Stimulated activated CD8-positive, alpha-beta memory T cell treated with anti-CD3 and anti-CD28 coated beads, Interleukin-4, amount 100 ng/mL, for 24 hours (primary cell): ENCODE results near the gene MUC5B.

Experiments
- DNase-seq: peaks from one replicate; pipeline ENCODE4 v3.0.0-alpha.2; 2020; ENCODE audit warnings: low read depth

Gene MUC5B

DNA sequence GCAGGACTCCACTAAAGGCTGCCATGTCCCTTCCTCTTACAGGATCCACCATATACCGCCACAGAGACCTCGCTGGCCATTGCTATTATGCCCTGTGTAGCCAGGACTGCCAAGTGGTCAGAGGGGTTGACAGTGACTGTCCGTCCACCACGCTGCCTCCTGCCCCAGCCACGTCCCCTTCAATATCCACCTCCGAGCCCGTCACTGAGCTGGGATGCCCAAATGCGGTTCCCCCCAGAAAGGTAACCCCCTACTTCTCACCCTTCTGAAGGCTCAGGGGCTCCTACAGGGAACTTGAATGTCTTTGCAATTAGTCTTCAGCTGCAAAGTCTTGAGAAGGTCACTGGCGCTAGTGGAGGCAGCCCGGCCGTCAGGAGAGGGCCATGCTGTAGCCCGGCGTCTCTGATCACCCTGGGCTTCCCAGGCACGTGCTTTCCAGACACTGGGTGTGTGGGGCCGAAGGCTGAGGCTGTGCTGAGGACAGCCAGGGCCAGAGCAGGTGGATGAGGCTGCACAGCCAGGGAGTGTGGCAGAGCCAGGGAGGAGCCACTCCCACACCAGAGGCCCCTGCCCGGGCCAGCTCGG lies 30.0 kb upstream of the MUC5B start:
- DNase-seq, result no peak

DNA sequence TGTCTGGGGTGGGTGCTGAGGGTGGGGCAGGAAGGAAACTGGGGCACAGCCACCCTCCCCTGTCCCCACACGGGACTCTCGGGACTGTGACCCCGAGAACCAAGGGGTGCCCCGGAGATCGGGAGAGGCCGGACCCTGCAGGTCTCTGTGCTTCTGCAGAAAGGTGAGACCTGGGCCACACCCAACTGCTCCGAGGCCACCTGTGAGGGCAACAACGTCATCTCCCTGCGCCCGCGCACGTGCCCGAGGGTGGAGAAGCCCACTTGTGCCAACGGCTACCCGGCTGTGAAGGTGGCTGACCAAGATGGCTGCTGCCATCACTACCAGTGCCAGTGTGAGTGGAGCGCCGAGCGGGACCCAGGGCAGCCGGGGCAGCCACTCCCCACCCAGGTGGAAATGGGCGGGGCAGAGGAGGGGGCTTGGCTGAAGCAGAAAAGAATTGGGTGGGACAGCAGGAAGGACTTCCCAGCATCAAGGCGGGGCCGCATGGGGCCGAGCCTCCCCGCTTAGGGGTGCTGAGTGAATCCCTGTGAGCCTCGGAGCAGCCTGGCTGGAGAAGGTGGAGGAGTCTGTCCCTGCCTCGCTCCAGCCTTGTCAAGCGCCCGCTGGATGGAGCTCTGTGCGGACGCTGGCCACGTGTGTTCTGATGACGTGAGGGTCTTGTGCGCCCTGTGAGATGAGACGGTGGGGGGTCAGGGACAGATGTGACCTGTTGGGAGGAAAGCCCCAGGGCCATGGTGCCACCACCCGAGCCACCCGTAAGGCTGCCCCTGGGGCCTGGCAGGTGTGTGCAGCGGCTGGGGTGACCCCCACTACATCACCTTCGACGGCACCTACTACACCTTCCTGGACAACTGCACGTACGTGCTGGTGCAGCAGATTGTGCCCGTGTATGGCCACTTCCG lies 29.3 kb upstream of the MUC5B start:
- no peak for DNase-seq

DNA sequence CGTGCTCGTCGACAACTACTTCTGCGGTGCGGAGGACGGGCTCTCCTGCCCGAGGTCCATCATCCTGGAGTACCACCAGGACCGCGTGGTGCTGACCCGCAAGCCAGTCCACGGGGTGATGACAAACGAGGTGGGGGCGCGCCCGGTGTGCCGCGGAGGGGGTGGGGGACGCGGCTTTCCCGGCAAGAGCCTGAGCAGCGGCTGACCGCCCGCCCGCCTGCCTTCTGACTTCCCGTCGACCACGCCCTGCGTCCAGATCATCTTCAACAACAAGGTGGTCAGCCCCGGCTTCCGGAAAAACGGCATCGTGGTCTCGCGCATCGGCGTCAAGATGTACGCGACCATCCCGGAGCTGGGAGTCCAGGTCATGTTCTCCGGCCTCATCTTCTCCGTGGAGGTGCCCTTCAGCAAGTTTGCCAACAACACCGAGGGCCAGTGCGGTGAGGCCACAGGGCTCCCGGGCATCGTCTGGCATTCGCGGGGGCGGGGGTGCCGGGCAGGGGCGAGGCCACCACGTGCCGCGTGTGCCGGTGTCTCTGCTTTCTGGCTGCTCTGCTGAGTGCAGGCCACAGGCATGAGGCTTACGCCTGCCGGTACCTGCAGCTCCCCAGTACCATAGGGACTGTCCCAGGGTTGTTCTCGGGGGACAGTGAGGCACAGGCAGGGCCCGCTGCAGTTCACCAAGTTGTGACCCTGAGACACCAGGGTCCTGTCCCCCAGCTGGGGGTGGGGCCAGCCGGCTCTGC lies 28.5 kb upstream of the MUC5B start:
- DNase-seq, result no peak

DNA sequence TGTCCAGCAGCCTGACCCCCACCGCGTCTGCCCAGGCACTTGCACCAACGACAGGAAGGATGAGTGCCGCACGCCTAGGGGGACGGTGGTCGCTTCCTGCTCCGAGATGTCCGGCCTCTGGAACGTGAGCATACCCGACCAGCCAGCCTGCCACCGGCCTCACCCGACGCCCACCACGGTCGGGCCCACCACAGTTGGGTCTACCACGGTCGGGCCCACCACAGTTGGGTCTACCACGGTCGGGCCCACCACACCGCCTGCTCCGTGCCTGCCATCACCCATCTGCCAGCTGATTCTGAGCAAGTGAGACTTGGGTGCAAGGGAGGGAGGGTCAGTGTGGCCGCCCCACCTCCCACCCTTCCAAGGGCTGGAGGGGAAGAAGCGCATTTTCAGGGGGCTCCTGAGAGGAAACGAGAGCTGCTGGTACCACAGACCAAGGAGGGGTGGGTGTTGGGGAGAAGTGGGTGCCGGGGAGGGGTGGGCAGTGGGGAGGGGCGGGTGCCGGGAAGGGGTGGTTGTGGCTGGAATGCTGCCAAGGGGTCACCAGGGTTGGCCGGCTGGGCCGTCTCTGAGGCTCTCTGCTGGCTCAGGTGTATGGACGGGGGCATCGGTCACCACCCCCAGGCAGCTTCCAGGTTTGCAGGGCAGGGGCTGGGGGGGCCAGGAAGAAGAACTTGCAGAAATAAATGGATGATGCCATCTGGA lies 27.7 kb upstream of the MUC5B start:
- no peak for DNase-seq

DNA sequence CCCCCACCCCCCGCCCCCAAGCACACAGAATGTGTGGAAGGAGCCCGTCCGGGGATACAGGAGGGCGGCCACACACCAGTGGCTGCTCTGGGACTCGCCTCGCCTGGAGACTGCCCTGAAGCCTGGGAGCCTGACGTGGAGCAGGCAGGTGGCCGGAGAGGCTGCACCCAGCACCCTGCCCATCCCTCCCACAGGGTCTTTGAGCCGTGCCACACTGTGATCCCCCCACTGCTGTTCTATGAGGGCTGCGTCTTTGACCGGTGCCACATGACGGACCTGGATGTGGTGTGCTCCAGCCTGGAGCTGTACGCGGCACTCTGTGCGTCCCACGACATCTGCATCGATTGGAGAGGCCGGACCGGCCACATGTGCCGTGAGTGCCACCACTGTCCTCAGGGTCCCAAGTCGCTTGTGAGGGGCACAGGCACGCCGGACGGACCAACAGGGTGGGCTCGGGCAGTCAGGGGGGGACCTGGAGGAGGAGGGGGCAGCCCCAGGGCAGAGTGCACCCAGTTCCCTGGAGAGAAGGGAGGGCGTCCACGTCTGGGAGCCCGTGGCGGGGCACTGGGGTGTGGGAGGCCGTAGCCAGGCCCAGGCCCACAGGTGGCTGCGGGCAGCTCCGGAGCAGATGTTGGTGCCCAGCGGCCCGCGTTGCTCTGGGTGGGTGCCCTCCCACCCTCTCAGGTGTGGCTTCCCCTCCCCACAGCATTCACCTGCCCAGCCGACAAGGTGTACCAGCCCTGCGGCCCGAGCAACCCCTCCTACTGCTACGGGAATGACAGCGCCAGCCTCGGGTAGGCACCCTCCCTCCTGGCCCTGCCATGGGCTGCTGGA lies 27.0 kb upstream of the MUC5B start:
- no peak for DNase-seq

DNA sequence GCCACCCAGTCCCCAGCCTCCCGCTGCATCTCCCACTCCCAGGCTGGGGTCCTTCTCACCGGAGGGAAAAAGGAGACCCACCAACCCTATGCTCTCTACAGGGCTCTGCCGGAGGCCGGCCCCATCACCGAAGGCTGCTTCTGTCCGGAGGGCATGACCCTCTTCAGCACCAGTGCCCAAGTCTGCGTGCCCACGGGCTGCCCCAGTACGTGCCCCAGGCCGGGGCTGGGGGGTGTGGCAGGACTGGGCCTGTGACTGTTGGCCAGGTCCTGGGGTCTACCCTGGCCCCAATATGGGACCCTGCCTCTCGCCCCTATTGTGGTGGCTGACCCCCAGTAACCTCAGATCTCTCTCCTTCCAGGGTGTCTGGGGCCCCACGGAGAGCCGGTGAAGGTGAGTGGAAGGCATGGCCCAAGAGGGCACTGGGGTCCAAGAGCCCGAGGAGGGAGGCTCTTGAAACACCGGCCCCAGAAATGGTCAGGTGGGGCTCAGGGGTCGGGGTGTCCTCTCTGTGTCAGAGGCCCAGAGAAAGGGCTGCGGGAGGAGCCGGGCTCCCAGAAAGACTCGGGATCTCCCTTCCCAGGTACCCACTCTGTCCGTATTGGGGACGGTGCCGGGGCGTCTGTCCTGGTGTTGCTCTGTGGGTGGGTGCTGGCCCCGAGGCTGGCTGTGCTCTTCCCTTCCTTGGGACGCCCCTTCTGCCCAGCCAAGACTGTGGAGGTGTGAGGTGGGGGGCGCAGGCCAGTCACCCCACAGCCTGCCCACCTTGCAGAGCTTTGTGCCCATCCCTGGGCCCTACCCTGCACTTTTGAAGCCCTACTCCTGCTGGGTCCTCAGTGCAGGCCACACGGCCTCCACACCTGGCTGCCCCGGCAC lies 26.1 kb upstream of the MUC5B start:
- DNase-seq, result no peak

DNA sequence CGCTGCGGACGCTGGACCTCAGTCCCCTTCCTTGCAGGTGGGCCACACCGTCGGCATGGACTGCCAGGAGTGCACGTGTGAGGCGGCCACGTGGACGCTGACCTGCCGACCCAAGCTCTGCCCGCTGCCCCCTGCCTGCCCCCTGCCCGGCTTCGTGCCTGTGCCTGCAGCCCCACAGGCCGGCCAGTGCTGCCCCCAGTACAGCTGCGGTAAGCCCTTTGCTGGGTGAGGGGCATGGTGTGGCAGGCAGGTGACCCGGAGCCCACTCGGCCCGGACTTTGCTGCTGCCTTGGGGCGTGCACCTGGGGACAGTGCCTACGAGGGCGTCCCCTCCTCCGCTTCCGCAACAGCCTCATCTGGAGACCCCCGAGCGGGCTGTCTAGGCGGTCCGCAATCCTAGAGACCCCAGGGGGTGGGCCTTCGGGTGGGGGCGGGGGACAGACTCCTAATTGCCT lies 25.4 kb upstream of the MUC5B start:
- no peak for DNase-seq

DNA sequence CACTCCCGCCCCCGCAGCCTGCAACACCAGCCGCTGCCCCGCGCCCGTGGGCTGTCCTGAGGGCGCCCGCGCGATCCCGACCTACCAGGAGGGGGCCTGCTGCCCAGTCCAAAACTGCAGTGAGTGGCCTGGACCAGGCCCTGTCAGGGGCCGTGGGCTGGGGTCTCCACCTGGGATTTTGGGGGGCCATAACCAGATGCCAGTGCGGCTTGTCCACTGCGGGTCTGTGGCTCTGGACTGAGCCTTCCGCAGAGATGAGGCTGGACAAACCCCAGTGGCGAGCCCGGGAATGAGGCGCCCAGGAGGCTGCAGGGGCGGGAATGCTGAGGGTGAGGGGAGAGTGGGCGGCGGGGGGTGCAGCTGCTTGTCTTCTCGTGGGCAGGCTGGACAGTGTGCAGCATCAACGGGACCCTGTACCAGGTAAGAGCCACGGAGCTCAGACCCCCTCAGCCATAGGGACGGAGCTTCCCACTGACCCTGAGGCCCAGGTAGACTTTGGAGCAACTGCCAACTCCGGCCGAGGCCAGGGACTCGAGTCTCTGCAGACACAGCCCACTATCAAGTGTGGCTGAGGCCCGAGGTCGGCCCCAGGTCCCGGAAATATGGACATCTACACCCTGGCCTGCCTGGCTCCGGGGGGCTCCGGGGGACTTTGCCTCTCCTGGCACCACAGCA lies 24.8 kb upstream of the MUC5B start:
- DNase-seq, result no peak

DNA sequence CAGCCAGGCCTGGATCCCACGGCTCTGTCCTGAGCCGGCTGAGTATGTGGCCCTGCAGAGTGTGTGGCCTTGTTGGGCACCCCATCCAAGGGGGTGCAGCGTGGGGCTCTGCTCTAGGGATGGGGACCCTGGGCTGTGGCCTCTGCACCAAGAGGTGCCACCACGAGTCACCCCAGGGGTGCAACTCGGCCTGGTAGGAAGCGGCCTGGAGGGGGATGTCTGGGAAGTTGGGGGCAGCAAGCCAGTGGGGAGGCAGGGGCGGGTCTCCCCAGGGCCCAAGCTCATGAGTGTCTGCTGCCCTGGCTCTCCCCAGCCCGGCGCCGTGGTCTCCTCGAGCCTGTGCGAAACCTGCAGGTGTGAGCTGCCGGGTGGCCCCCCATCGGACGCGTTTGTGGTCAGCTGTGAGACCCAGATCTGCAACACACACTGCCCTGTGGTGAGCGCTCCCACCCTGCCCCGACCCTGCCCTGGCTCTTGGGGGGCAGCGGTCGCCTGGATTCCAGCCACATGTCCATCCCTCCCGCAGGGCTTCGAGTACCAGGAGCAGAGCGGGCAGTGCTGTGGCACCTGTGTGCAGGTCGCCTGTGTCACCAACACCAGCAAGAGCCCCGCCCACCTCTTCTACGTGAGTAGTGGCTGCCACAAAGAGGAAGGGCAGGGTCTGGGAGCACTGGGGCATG lies 24.2 kb upstream of the MUC5B start:
- DNase-seq, result no peak

DNA sequence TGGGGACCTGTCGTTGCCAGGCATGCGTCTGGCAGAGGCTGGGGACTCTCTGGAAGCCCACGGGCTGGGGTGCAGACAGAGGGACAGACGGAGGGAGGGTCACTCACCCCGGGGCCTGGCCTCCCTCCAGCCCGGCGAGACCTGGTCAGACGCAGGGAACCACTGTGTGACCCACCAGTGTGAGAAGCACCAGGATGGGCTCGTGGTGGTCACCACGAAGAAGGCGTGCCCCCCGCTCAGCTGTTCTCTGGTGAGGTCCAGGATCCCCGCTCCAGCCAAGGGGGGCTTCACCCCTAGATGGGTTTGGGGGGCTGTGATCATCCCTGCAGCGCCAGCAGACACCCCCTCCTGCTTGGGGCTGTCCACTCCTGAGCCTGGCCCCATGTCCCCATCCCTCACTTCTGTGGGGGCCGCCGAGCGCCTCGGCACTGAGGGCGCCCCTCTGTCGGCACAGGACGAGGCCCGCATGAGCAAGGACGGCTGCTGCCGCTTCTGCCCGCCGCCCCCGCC lies 23.6 kb upstream of the MUC5B start:
- DNase-seq, result no peak

DNA sequence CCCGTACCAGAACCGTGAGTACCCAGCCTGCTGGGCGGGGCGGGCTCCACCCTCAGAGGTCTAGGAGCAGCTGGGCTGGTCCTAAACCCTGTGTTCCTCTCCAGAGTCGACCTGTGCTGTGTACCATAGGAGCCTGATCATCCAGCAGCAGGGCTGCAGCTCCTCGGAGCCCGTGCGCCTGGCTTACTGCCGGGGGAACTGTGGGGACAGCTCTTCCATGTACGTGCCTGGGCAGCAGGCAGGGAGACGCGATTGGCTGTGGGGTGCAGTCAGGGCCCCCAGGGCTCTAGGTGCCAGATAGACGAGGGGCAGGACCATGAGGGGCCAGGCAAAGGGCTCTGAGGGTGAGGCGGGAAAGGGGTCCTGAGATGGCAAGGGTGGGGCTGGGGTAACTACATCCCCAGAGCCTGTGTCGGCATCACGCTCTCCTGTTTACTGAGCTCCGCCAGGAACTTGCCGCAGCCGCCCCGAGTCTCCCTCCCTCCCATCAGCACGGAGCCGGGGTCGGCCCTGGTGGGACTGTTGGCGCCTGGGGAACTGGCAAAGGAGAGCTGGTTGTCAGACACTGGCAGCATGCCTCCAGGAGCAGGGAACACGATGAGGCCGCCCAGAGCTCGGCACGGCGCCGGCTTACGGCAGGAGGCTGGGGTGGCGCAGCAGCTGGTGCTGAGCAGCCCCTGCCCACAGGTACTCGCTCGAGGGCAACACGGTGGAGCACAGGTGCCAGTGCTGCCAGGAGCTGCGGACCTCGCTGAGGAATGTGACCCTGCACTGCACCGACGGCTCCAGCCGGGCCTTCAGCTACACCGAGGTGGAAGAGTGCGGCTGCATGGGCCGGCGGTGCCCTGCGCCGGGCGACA lies 22.9 kb upstream of the MUC5B start:
- no peak for DNase-seq

DNA sequence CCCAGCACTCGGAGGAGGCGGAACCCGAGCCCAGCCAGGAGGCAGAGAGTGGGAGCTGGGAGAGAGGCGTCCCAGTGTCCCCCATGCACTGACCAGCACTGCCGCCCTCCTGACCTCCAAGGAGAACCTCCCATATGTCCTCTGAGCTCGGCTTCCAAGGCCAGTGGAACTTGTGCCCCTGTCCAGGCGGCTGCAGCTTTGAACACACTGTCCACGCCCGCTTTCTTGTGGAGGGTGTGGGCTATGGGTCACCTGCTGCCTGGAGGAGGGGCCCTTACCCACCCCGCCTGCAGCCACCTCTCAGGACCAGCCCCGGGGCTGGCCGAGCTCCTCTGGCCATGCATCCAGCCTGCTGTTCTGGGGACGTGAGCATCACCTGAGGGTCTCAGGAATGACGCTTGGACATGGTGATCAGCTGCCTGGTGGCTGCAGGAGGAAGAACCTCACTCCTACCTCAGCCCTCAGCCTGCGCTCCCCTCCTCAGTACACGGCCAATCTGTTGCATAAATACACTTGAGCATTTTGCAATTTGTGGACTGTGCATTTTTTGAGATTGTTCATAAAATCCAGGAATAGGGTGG lies 22.2 kb upstream of the MUC5B start:
- no peak for DNase-seq

DNA sequence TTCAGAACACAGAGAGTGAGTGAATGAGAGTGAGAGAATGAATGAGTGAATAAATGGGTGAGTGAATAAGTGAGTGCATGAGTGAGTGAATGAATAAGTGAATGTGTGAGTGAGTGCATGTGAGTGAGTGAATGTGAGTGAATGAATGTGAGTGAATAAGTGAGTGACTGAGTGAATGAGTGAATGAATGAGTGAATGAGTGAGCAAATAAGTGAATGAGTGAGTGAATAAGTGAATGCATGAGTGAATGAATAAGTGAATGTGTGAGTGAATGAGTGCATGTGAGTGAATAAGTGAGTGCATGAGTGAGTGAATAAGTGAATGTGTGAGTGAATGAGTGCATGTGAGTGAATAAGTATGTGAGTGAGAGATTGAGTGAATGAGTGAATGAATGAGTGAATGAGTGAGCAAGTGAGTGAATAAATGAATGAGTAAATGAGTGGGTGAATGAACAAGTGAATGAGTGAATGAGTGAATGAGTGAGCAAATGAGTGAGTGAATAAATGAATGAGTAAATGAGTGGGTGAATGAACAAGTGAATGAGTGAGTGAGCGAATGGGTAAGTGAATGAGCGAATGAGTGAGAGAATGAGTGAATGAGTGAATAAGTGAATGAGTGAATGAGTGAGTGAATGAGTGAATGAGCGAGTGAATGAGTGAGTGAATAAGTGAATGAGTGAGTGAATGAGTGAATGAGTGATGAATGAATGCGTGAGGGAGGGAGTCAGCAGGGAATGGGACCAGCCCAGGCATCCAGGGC lies 21.3 kb upstream of the MUC5B start:
- DNase-seq, result no peak

DNA sequence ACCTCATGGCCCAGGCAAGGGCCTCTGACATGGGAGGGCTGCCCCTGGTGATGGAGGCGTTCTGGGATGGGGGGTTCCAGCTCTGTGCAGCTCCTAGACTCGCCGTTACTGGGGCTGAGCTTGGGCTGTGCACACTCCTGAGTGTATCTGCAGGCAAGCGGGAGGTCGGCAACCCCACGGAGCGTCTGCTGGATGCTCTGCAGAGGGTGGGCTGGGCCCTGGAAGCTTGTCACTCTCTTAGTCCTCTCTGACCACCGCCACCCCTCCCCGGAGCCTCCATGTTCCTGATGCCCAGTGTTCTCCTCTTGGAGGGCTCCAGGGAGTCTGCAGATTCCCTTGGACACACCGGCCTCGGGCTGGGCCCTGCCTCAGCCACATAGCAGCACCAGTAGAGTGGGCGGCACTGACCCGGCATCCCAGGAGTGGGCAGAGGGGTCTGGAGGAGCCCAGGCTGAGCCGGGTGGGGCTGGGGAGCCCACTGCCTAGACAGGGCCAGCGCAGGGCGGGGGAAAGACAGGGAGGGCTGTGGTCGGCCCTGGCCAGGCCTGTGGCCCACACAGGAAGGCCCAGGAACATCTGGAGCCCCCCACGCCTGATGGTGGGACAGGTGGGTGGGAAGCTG lies 20.6 kb upstream of the MUC5B start:
- no peak for DNase-seq

DNA sequence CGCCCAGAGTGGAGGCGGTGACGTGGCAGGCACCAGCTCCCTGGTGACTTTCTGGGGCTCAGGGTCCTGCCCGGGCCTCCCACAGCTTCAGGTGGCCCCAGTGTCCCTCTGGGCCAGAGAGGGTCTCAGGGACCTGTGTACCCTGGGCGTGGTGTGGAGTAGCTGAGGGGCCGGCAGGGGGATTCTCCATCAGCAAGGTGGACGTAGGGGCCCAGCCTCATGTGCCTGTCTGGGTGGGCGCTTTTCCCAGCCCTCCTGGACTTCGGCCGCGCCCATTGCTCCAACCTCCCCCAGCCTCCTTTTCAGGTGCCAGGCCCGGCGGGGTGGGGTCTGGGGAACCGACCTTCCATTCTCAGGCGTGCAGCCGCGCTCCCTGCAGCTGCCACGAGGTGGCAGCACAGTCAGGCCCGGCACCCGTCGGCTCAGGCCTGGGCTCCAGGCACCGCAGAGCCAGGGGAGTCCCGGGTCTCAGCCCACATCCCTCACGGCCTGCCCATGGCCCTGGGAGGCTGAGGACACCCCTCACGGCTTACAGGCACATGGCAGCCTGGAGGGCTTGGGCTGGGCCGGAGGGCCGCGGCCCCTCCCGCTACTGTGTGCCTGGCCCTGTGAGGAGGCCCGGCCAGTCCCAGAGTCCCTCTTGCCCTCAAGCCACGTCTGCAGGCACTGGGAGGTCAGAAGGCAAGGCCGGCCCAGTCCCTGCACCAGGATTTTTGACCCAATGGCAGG lies 19.9 kb upstream of the MUC5B start:
- peak; percentile 47 for DNase-seq
